A549 (cell line): ENCODE data around the gene WNT9A. TPM values are rescaled to one million over a fixed set of nuclear protein-coding genes. Genes with fewer than 3 reads are reported as not detected.

Experiments used
- ATAC-seq, 2 experiments: fragments of 200-7000 bp in 1 of 2; fragments of >200 bp in 1 of 2; cut with Nextera tagmentation in 1 of 2; cut with Tn5 transposase in 1 of 2; 3 replicates each; pipeline versions ENCODE4 v1.8.0 to v1.9.1; 2018 to 2020; ENCODE audit warnings: mild to moderate bottlenecking in 1 of 2, moderate library complexity in 1 of 2
- CTCF ChIA-PET: fragments of 300-600 bp; sonication (Branson Sonifier 250); formaldehyde crosslinking; extraction: SDS; loops from one replicate; lab custom pipeline; 2021; ENCODE audit warnings: antibody characterized with exemption, inconsistent platforms; lab: Yijun Ruan, JAX
- POLR2A ChIA-PET: fragments of 350-600 bp; formaldehyde crosslinking; extraction: SDS; loops from one replicate; lab custom pipeline; 2021; ENCODE audit warnings: antibody characterized with exemption, inconsistent platforms; lab: Yijun Ruan, JAX
- DNase-seq, 2 experiments: peaks; one replicate each; pipeline versions ENCODE4 v3.0.0 to v3.0.0-alpha.2; 2011 to 2016; ENCODE audit warnings: low read depth in 1 of 2, low spot score in 1 of 2
- FAIRE-seq: peaks from 2 replicates; lab custom pipeline; 2011; peaks lifted over from hg19 to GRCh38; lab: Jason Lieb, UNC
- H3K27ac ChIP-seq, 2 experiments: fragments of >200 bp; sonication (Bioruptor Twin); formaldehyde crosslinking; 3 replicates each; pipeline ENCODE4 v1.5.1; 2016 to 2017
- H3K4me1 ChIP-seq: fragments of >200 bp; sonication (Bioruptor Twin); formaldehyde crosslinking; 3 replicates; pipeline ENCODE4 v1.6.1; 2016
- H3K4me2 ChIP-seq: fragments of >200 bp; sonication (Bioruptor Twin); formaldehyde crosslinking; 3 replicates; pipeline ENCODE4 v1.6.1; 2016
- H3K4me3 ChIP-seq: fragments of >200 bp; sonication (Bioruptor Twin); formaldehyde crosslinking; 3 replicates; pipeline ENCODE4 v1.5.1; 2016
- H3K9me3 ChIP-seq: fragments of >200 bp; sonication (Bioruptor Twin); formaldehyde crosslinking; 3 replicates; pipeline ENCODE4 v1.6.1; 2016
- BCL3 ChIP-seq: fragments of >200 bp; sonication (Bioruptor Twin); formaldehyde crosslinking; IDR thresholded peaks from 3 replicates; pipeline ENCODE4 v1.6.1; 2016
- E2F6 ChIP-seq: IDR thresholded peaks from 2 replicates; pipeline ENCODE4 v1.6.1; 2012; ENCODE audit warnings: low read depth, borderline replicate concordance
- FOSB ChIP-seq: fragments of 250-450 bp; sonication (Bioruptor Pico); IDR thresholded peaks from 2 replicates; pipeline ENCODE4 v1.5.0; 2020; ENCODE audit warnings: mild to moderate bottlenecking, moderate library complexity
- FOXS1 ChIP-seq: fragments of 250-450 bp; sonication (Bioruptor Pico); IDR thresholded peaks from 2 replicates; pipeline ENCODE4 v1.5.0; 2020; ENCODE audit warnings: mild to moderate bottlenecking, moderate library complexity
- GATA3 ChIP-seq: IDR thresholded peaks from 2 replicates; pipeline ENCODE4 v1.6.1; 2012; ENCODE audit warnings: borderline replicate concordance
- HOXA7 ChIP-seq: fragments of 250-450 bp; sonication (Bioruptor Pico); IDR thresholded peaks from 2 replicates; pipeline ENCODE4 v1.5.0; 2020; ENCODE audit warnings: mild to moderate bottlenecking, moderate library complexity
- JUN ChIP-seq, 2 experiments: fragments of >200 bp; sonication (Bioruptor Twin); formaldehyde crosslinking; IDR thresholded peaks; 2 replicates in 1 of 2; 3 replicates in 1 of 2; pipeline ENCODE4 v1.6.1; 2016 to 2017
- KDM1A ChIP-seq: fragments of 200-600 bp; sonication (generic); IDR thresholded peaks from 2 replicates; pipeline ENCODE4 v1.6.1; 2016; ENCODE audit warnings: low read depth, mild to moderate bottlenecking
- NPAS2 ChIP-seq: fragments of 250-450 bp; sonication (Bioruptor Pico); IDR thresholded peaks from 2 replicates; pipeline ENCODE4 v1.8.0; 2022; ENCODE audit warnings: mild to moderate bottlenecking, moderate library complexity, borderline replicate concordance
- PHF8 ChIP-seq: fragments of 200-600 bp; sonication (generic); IDR thresholded peaks from 2 replicates; pipeline ENCODE4 v1.6.1; 2016; ENCODE audit warnings: low read depth, mild to moderate bottlenecking, antibody characterized with exemption, moderate library complexity, borderline replicate concordance
- RCOR1 ChIP-seq: fragments of 150-350 bp; IDR thresholded peaks from 2 replicates; pipeline ENCODE4 v1.6.1; 2014; ENCODE audit warnings: antibody characterized with exemption, low read length, low read depth
- REST ChIP-seq: fragments of 200-600 bp; sonication (generic); IDR thresholded peaks from 2 replicates; pipeline ENCODE4 v1.6.1; 2016; ENCODE audit warnings: antibody characterized with exemption, mild to moderate bottlenecking, moderate library complexity
- ZC3H11A ChIP-seq: fragments of 450-650 bp; IDR thresholded peaks from 2 replicates; pipeline ENCODE4 v1.6.1; 2014; ENCODE audit warnings: antibody characterized with exemption, mild to moderate bottlenecking
- WGBS: methylation state at CpG from one replicate; pipeline ENCODE4 v1.1.6; 2017; ENCODE audit errors: missing lambda C conversion rate; 5-methylcytosine and 5-hydroxymethylcytosine counted together
- polyA plus RNA-seq, 4 experiments: library from polyadenylated mRNA; depleted of rRNA in 3 of 4; stranded (reverse); fragments of >200 nt; fragmentation: RNase III in 1 of 4; extraction: RNeasy Plus Mini Kit Qiagen cat#74134 plus additional on column Dnase treatment in 1 of 4; gene quantifications; 2 replicates in 3 of 4; 3 replicates in 1 of 4; pipeline ENCODE4 v1.2.3, GENCODE V29; 2011 to 2017

Gene WNT9A
- polyA plus RNA-seq, 2 of the 4 experiments (the other 2 are of a cell fraction): 0.75 to 1.2 TPM

- no peak overlapping the region for H3K27ac ChIP-seq
- no peaks in the 10 kb centered on the region for H3K9me3 ChIP-seq
- ChIA-PET CTCF (interaction anchor here (0.9 kb wide), 1 partner anchor 52 kb away, joined by 3 read pairs; no protein-coding TSS in a partner anchor), POLR2A (interaction anchor here (0.6 kb wide), 1 partner anchor 84 kb away, joined by 3 read pairs; no protein-coding TSS in a partner anchor)
- H3K4me2 ChIP-seq: no peak overlapping the region
- TF ChIP-seq GATA3: no peak
- no peak for TF ChIP-seq JUN (IDR thresholded peaks at IDR 0.05)
- TF ChIP-seq REST: no peak
- TF ChIP-seq BCL3: no peak
- ATAC-seq (no peak), FAIRE-seq (no peak), DNase-seq (no peak)
- no peaks in the 10 kb centered on the region for H3K4me1 ChIP-seq
- no peak overlapping the region for H3K4me3 ChIP-seq
- 58% methylated on average over 13 of the region's 17 CpGs for WGBS
Measured at GRCh38 chr1:227892489-227893299, 55.0 kb downstream of the WNT9A start.

- FAIRE-seq: no peak
- CTCF ChIA-PET: interaction anchor here (0.9 kb wide), 1 partner anchor 51 kb away, joined by 3 read pairs; no protein-coding TSS in a partner anchor
- Histone ChIP-seq H3K27ac (no peak overlapping the region), H3K4me2 (no peak overlapping the region), H3K9me3 (no peaks in the 10 kb centered on the region), H3K4me1 (no peaks in the 10 kb centered on the region), H3K4me3 (no peak overlapping the region)
- no peak for DNase-seq
- ATAC-seq: no peak
- POLR2A ChIA-PET: interaction anchor here (0.6 kb wide), 1 partner anchor 84 kb away, joined by 3 read pairs; no protein-coding TSS in a partner anchor
- WGBS: 69% methylated on average over 6 of the region's 6 CpGs
- no peak for TF ChIP-seq HOXA7 (CRISPR knock-in tag)
Measured at GRCh38 chr1:227891955-227892488, 55.7 kb downstream of the WNT9A start.

GRCh38 chr1:227891223-227891954 is 56.3 kb downstream of the WNT9A start:
- DNase-seq: no peak
- Histone ChIP-seq H3K4me2 (no peak overlapping the region), H3K9me3 (no peaks in the 10 kb centered on the region), H3K27ac (no peak overlapping the region), H3K4me1 (no peaks in the 10 kb centered on the region), H3K4me3 (no peak overlapping the region)
- ChIA-PET CTCF (interaction anchor here (0.6 kb wide), 1 partner anchor 606 kb away, joined by 3 read pairs; no protein-coding TSS in a partner anchor), POLR2A (no interaction called here)
- ATAC-seq: no peak
- no peak for TF ChIP-seq HOXA7 (CRISPR knock-in tag)
- TF ChIP-seq FOXS1 (CRISPR knock-in tag): no peak
- no peak for TF ChIP-seq RCOR1
- TF ChIP-seq NPAS2: no peak
- no peak for TF ChIP-seq PHF8
- TF ChIP-seq FOSB (CRISPR knock-in tag): no peak
- no peak for TF ChIP-seq GATA3
- TF ChIP-seq ZC3H11A: no peak
- no peak for TF ChIP-seq E2F6
- no peak for TF ChIP-seq KDM1A
- FAIRE-seq: no peak
- WGBS: 75% methylated on average over 14 of the region's 19 CpGs
